OCI-LY7 (cell line): ENCODE data around the gene DZIP1L.

Source experiments
- EZH2phosphoT487 ChIP-seq: fragments of 200-600 bp; sonication (generic); IDR thresholded peaks from 2 replicates; pipeline ENCODE4 v1.6.1; 2018; ENCODE audit warnings: low read depth, borderline replicate concordance, mild to moderate bottlenecking, mixed run types, antibody characterized with exemption, low read length, moderate library complexity, mixed read lengths
- TF ChIP-seq, protein P1 (sequence below): fragments of 200-600 bp; sonication (generic); conservative IDR thresholded peaks from 2 replicates; pipeline ENCODE4 v1.5.1; 2014; ENCODE audit warnings: mild to moderate bottlenecking, antibody characterized with exemption, low read length, moderate library complexity, mixed read lengths

DNA sequence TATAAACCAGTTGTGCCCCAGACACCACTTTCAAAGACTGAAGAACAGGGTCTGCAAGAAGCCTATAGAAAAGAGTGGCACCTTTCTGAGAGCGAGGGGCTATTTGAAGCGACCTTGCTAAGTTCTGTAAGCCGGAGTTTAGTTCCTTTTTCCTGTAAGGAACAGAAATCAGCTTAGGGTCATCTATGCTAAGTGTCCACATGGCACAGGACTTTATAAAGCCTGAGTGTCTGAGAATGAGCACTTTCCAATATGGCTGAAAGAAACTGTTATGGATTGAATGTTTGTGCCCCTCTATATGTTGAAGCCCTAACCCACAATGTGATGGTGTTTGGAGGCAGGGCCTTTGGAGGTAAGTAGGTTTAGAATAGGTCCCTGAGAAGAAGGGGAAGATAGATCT is 20.8 kb upstream of the DZIP1L start:
- TF ChIP-seq, protein P1, sequence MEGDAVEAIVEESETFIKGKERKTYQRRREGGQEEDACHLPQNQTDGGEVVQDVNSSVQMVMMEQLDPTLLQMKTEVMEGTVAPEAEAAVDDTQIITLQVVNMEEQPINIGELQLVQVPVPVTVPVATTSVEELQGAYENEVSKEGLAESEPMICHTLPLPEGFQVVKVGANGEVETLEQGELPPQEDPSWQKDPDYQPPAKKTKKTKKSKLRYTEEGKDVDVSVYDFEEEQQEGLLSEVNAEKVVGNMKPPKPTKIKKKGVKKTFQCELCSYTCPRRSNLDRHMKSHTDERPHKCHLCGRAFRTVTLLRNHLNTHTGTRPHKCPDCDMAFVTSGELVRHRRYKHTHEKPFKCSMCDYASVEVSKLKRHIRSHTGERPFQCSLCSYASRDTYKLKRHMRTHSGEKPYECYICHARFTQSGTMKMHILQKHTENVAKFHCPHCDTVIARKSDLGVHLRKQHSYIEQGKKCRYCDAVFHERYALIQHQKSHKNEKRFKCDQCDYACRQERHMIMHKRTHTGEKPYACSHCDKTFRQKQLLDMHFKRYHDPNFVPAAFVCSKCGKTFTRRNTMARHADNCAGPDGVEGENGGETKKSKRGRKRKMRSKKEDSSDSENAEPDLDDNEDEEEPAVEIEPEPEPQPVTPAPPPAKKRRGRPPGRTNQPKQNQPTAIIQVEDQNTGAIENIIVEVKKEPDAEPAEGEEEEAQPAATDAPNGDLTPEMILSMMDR, result no peak
- no peak for TF ChIP-seq EZH2phosphoT487
